Measurements from ENCODE around the gene EDIL3. TPM values are rescaled to one million over a fixed set of nuclear protein-coding genes. Genes with fewer than 3 reads are reported as not detected.

EDIL3 gene
- total and polyA plus RNA-seq, 9 of the 15 experiments (the other 6 are each of a cell fraction or from before 2014, with no cell fraction given) = 0.09 TPM; not detected in 8

GRCh38 chr5:84215521-84215920 is 169.2 kb downstream of the EDIL3 start:
- Histone ChIP-seq H3K4me3 (no peak overlapping the region), H3K9ac (ENCODE audit: insufficient read depth in 1 of 2, low read depth in 2 of 2, low read length in 2 of 2) (no peak overlapping the region), H2AFZ (ENCODE audit: low read depth, low read length) (no peak overlapping the region), H4K20me1 (replicated peaks; ENCODE audit: control insufficient read depth, insufficient read depth, low read length) (no peaks in the 10 kb centered on the region), H3K27me3 (ENCODE audit: control insufficient read depth in 2 of 2, insufficient read depth in 2 of 2, low read length in 2 of 2) (no peaks in the 10 kb centered on the region), H3K27ac (ENCODE audit: extremely low read depth, low read depth, low read length) (no peak overlapping the region), H3K4me1 (replicated peaks in 1 of 2; ENCODE audit: control insufficient read depth in 2 of 2, insufficient read depth in 2 of 2, low read length in 2 of 2) (no peaks in the 10 kb centered on the region), H3K9me1 (ENCODE audit: control insufficient read depth, insufficient read depth, low read length) (no peaks in the 10 kb centered on the region), H3K79me2 (ENCODE audit: control insufficient read depth, insufficient read depth, low read length) (no peaks in the 10 kb centered on the region), H3K36me3 (ENCODE audit: control insufficient read depth, insufficient read depth, low read length) (no peaks in the 10 kb centered on the region), H3K9me3 (replicated peaks; ENCODE audit: control insufficient read depth, insufficient read depth, low read depth, low read length) (no peaks in the 10 kb centered on the region), H3K4me2 (ENCODE audit: insufficient read depth, low read length) (no peak overlapping the region)
- TF ChIP-seq SMARCA5 (IDR thresholded peaks at IDR 0.05) = no peak
- in situ Hi-C loops (cut with MboI) = no loop called here
- FAIRE-seq (no peak), ATAC-seq (no peak), DNase-seq (ENCODE audit: extremely low read depth in 1 of 4, low spot score in 3 of 4) (no peak)
- no TSS peak for BruUV-seq (replicated peaks)
- CTCF ChIA-PET (ENCODE audit: low intra/inter-chr PET ratio) = no interaction called here
- 0% methylated on average over 3 of the region's 3 CpGs for WGBS (ENCODE audit: insufficient coverage, low coverage, missing lambda C conversion rate)
- intact Hi-C loops (cut with micrococcal nuclease) = no loop called here
- POLR2A ChIA-PET = no interaction called here

DNA sequence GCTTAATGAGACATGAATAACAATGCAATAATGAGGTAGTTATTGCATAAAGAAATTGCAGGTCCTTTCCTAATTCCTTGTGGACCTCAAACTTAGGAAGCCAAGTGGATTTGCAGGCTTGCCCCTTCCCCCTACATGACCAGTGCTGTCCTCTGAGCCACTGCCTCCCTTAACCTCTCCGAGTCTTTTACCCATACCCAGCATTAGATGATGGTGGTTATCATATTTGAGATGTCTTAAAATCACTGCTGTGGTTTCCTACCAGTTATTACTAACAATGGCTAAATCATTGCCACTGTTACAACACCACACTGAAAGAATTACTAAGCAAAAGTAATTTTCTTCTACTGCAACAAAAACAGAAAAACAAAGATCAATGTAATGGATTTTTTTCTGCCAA is 170.8 kb downstream of the EDIL3 start:
- ChIA-PET POLR2A (no interaction called here), CTCF (ENCODE audit: low intra/inter-chr PET ratio) (no interaction called here)

More for the DNA sequence above, 170.8 kb downstream of the EDIL3 start:
- Histone ChIP-seq H3K9me1 (ENCODE audit: control insufficient read depth, insufficient read depth, low read length) (no peaks in the 10 kb centered on the region), H3K4me1 (replicated peaks in 1 of 2; ENCODE audit: control insufficient read depth in 2 of 2, insufficient read depth in 2 of 2, low read length in 2 of 2) (no peaks in the 10 kb centered on the region), H3K27me3 (ENCODE audit: control insufficient read depth in 2 of 2, insufficient read depth in 2 of 2, low read length in 2 of 2) (no peaks in the 10 kb centered on the region), H3K9ac (ENCODE audit: insufficient read depth in 1 of 2, low read depth in 2 of 2, low read length in 2 of 2) (no peak overlapping the region), H4K20me1 (replicated peaks; ENCODE audit: control insufficient read depth, insufficient read depth, low read length) (no peaks in the 10 kb centered on the region), H2AFZ (ENCODE audit: low read depth, low read length) (no peak overlapping the region), H3K9me3 (replicated peaks; ENCODE audit: control insufficient read depth, insufficient read depth, low read depth, low read length) (no peaks in the 10 kb centered on the region), H3K36me3 (ENCODE audit: control insufficient read depth, insufficient read depth, low read length) (no peaks in the 10 kb centered on the region), H3K4me2 (ENCODE audit: insufficient read depth, low read length) (no peak overlapping the region), H3K27ac (ENCODE audit: extremely low read depth, low read depth, low read length) (no peak overlapping the region), H3K79me2 (ENCODE audit: control insufficient read depth, insufficient read depth, low read length) (no peaks in the 10 kb centered on the region), H3K4me3 (no peak overlapping the region)
- WGBS (ENCODE audit: insufficient coverage, low coverage, missing lambda C conversion rate) = 0% methylated on average over 1 of the region's 1 CpG
- DNase-seq (ENCODE audit: extremely low read depth in 1 of 4, low spot score in 3 of 4) (no peak), FAIRE-seq (no peak), ATAC-seq (no peak)
- intact Hi-C loops (cut with micrococcal nuclease) (no loop called here), in situ Hi-C loops (cut with MboI) (no loop called here)
- no TSS peak for BruUV-seq (replicated peaks)
- TF ChIP-seq ETV1 (tag; conservative IDR thresholded peaks at IDR 0.05; ENCODE audit: low read depth) = no peak
- no peak for TF ChIP-seq ETS1 (conservative IDR thresholded peaks at IDR 0.05; ENCODE audit: control insufficient read depth, low read depth, low read length)
- TF ChIP-seq U2AF2 (optimal IDR thresholded peaks at IDR 0.05; ENCODE audit: low read depth, low read length) = no peak
- TF ChIP-seq ESRRB (CRISPR knock-in tag; IDR thresholded peaks at IDR 0.05; ENCODE audit: borderline replicate concordance) = no peak

Data from K562 (cell line).